Neural progenitor cell (in vitro differentiated cells): ENCODE measurements around the gene ZNF69. TPM values are rescaled to one million over a fixed set of nuclear protein-coding genes. Genes with fewer than 3 reads are reported as not detected.
"Not testable (repeated sequence)": the region's sequence is repeated elsewhere in the genome, so short reads cannot be mapped to it uniquely, and the experiment has no call there.

Experiments used
- DNase-seq: peaks from one replicate; pipeline ENCODE4 v3.0.0-alpha.2; 2016; ENCODE audit warnings: low spot score
- H2AFZ ChIP-seq: fragments of 200-600 bp; sonication (generic); replicated peaks from 2 replicates; pipeline ENCODE4 v1.6.1; 2016; ENCODE audit warnings: antibody characterized with exemption
- H3F3A ChIP-seq: fragments of 200-600 bp; sonication (generic); 2 replicates; pipeline ENCODE4 v1.6.1; 2016; ENCODE audit warnings: antibody characterized with exemption, low read depth
- H3K27ac ChIP-seq: fragments of 200-600 bp; sonication (generic); 2 replicates; pipeline ENCODE4 v1.5.1; 2016; ENCODE audit warnings: mild to moderate bottlenecking
- H3K27me3 ChIP-seq: fragments of 200-600 bp; sonication (generic); 2 replicates; pipeline ENCODE4 v1.6.1; 2016; ENCODE audit warnings: mild to moderate bottlenecking, moderate library complexity
- H3K36me3 ChIP-seq: fragments of 200-600 bp; sonication (generic); 2 replicates; pipeline ENCODE4 v1.5.1; 2016
- H3K4me1 ChIP-seq: fragments of 200-600 bp; sonication (generic); 2 replicates; pipeline ENCODE4 v1.6.1; 2016; ENCODE audit warnings: mixed run types
- H3K4me2 ChIP-seq: fragments of 200-600 bp; sonication (generic); 2 replicates; pipeline ENCODE4 v1.6.1; 2016
- H3K4me3 ChIP-seq: fragments of 200-600 bp; sonication (generic); 2 replicates; pipeline ENCODE4 v1.5.1; 2016
- H3K79me2 ChIP-seq: fragments of 200-600 bp; sonication (generic); 2 replicates; pipeline ENCODE4 v1.6.1; 2016; ENCODE audit warnings: low read depth
- H3K9ac ChIP-seq: fragments of 200-600 bp; sonication (generic); 2 replicates; pipeline ENCODE4 v1.6.1; 2016
- H3K9me3 ChIP-seq: fragments of 200-600 bp; sonication (generic); 2 replicates; pipeline ENCODE4 v1.5.1; 2016; ENCODE audit warnings: low read depth
- H4K20me1 ChIP-seq: fragments of 200-600 bp; sonication (generic); 2 replicates; pipeline ENCODE4 v1.6.1; 2016; ENCODE audit warnings: low read depth
- H3K27ac Mint-ChIP-seq: 3 replicates; pipeline ENCODE4 v1.8.0; 2021; ENCODE audit warnings: mixed read lengths
- H3K27me3 Mint-ChIP-seq: 2 replicates; pipeline ENCODE4 v1.8.0; 2022; ENCODE audit warnings: low read depth, mild to moderate bottlenecking, inconsistent platforms, moderate library complexity, mixed read lengths; ENCODE audit not compliant: insufficient read depth
- H3K36me3 Mint-ChIP-seq: 3 replicates; pipeline ENCODE4 v1.8.0; 2021; ENCODE audit warnings: mixed read lengths
- H3K4me1 Mint-ChIP-seq: 3 replicates; pipeline ENCODE4 v1.8.0; 2021; ENCODE audit warnings: mixed read lengths
- H3K4me3 Mint-ChIP-seq: 3 replicates; pipeline ENCODE4 v1.8.0; 2021; ENCODE audit warnings: mild to moderate bottlenecking, moderate library complexity, mixed read lengths
- H3K9me3 Mint-ChIP-seq: 3 replicates; pipeline ENCODE4 v1.8.0; 2020; ENCODE audit warnings: mixed read lengths
- EZH2 ChIP-seq: fragments of 200-600 bp; sonication (generic); IDR thresholded peaks from 2 replicates; pipeline ENCODE4 v1.6.1; 2017; ENCODE audit warnings: antibody characterized with exemption, mild to moderate bottlenecking, moderate library complexity
- EZH2phosphoT487 ChIP-seq: fragments of 200-600 bp; sonication (generic); IDR thresholded peaks from 2 replicates; pipeline ENCODE4 v1.6.1; 2017; ENCODE audit warnings: antibody characterized with exemption
- total RNA-seq: library from RNA; depleted of rRNA; stranded (reverse); fragments of >200 nt; gene quantifications from 2 replicates; pipeline ENCODE4 v1.2.3, GENCODE V29; 2015; ENCODE audit warnings: low replicate concordance
- TF ChIP-seq, protein P1 (sequence below): fragments of 200-600 bp; sonication (generic); IDR thresholded peaks from 2 replicates; pipeline ENCODE4 v1.5.1; 2017; ENCODE audit warnings: antibody characterized with exemption, mild to moderate bottlenecking

ZNF69 gene
- total RNA-seq, 1 donor from 2014 or later, result 73.7 TPM

DNA sequence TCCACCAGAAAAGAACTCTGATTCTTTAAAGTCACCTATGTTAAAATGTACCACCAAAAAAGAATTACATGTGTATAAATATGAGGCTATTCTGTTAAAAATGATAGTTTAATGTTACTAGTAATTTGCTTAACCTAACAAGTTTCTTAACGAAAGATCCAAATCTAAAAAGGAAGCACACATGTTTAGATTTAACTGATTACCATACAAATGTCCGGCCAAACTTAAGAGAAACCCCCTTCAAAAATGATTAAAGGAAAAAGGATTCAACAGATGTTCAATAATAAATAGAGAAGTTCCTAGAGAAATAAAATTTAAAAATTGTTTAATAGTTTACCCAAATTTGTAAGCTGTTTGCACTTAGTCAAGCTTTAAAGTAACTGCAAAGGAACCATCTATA, 5.0 kb upstream of the ZNF69 start:
- TF ChIP-seq, protein P1, sequence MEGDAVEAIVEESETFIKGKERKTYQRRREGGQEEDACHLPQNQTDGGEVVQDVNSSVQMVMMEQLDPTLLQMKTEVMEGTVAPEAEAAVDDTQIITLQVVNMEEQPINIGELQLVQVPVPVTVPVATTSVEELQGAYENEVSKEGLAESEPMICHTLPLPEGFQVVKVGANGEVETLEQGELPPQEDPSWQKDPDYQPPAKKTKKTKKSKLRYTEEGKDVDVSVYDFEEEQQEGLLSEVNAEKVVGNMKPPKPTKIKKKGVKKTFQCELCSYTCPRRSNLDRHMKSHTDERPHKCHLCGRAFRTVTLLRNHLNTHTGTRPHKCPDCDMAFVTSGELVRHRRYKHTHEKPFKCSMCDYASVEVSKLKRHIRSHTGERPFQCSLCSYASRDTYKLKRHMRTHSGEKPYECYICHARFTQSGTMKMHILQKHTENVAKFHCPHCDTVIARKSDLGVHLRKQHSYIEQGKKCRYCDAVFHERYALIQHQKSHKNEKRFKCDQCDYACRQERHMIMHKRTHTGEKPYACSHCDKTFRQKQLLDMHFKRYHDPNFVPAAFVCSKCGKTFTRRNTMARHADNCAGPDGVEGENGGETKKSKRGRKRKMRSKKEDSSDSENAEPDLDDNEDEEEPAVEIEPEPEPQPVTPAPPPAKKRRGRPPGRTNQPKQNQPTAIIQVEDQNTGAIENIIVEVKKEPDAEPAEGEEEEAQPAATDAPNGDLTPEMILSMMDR, result no peak
- TF ChIP-seq EZH2phosphoT487 (no peak), EZH2 (no peak)
- no peaks in the 10 kb centered on the region for H3F3A ChIP-seq
- H3K27ac ChIP-seq, result no peak overlapping the region
- H3K4me1 ChIP-seq, result peaks cover 4% of the 10 kb centered on the region
- no peaks in the 10 kb centered on the region for H3K79me2 ChIP-seq
- H3K4me3 ChIP-seq, result no peak overlapping the region
- H4K20me1 ChIP-seq, result no peaks in the 10 kb centered on the region
- Mint-ChIP-seq H3K9me3 (peaks cover 44% of the 10 kb centered on the region), H3K36me3 (peaks cover 2% of the 10 kb centered on the region), H3K27ac (no peak overlapping the region), H3K4me3 (no peak overlapping the region), H3K4me1 (peaks cover 7% of the 10 kb centered on the region), H3K27me3 (peaks cover 11% of the 10 kb centered on the region)
- DNase-seq, result no peak
- peaks cover 8% of the 10 kb centered on the region for H3K27me3 ChIP-seq
- no peak overlapping the region for H3K9ac ChIP-seq
- no peaks in the 10 kb centered on the region for H3K9me3 ChIP-seq
- H3K4me2 ChIP-seq, result no peak overlapping the region
- no peak overlapping the region for H2AFZ ChIP-seq
- no peaks in the 10 kb centered on the region for H3K36me3 ChIP-seq

DNA sequence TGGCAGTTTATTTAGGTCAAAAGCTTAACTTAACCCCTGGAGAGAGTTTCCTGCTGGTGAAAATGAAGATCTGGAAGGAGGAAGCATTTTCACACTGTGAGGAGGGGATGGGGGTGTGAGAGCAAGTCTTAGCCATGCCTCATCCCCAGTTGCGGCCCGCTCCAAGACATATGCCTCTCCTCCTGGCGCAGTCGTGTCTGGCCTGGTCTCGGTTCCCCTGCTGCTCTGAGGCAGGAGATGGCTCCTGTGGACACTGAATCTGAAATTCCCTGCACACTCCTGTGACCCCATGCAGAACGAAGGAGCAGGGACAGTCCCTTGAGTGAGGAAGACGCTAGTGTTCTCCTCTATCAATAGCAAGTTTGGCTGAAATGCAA, 360 bp upstream of the ZNF69 start:
- no peak overlapping the region for H3K27ac ChIP-seq
- H3K36me3 Mint-ChIP-seq, result peaks cover 37% of the 10 kb centered on the region
- no peak for DNase-seq
- H3K79me2 ChIP-seq, result peaks cover 39% of the 10 kb centered on the region
- H3K4me3 Mint-ChIP-seq, result peak overlapping the region; percentile 95
- H3F3A ChIP-seq, result peaks cover 34% of the 10 kb centered on the region
- TF ChIP-seq, protein P1, result no peak
- TF ChIP-seq EZH2, result no peak
- TF ChIP-seq EZH2phosphoT487, result no peak
- peaks cover 55% of the 10 kb centered on the region for H3K9me3 Mint-ChIP-seq
- no peaks in the 10 kb centered on the region for H3K27me3 ChIP-seq
- peak overlapping the region; percentile 45 for H2AFZ ChIP-seq
- peak overlapping the region; percentile 99 for H3K27ac Mint-ChIP-seq
- H3K36me3 ChIP-seq, result peaks cover 13% of the 10 kb centered on the region
- H3K9me3 ChIP-seq, result peaks cover 10% of the 10 kb centered on the region
- peaks cover 24% of the 10 kb centered on the region for H3K4me1 Mint-ChIP-seq
- peak overlapping the region; percentile 80 for H3K4me3 ChIP-seq
- H3K4me2 ChIP-seq, result peak overlapping the region; percentile 80
- H3K9ac ChIP-seq, result no peak overlapping the region
- peaks cover 22% of the 10 kb centered on the region for H3K4me1 ChIP-seq
- peaks cover 11% of the 10 kb centered on the region for H3K27me3 Mint-ChIP-seq
- H4K20me1 ChIP-seq, result no peaks in the 10 kb centered on the region

DNA sequence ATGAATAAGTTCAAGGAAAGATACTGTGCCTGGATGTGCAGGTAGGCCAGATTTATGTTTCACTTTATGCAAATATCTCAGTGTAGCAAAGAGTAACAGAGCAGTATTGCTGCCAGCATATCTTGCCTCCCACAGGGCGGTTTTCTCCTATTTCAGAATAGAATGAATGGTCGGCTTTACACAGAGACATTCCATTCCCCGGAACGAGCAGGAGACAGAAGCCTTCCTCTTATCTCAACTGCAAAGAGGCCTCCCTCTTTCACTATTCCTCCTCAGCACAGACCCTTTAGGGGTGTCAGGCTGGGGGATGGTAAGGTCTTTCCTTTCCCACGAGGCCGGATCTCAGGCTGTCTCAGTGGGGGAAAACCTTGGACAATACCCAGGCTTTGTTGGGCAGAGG, 2.3 kb downstream of the ZNF69 start:
- H2AFZ ChIP-seq, H3K27me3 ChIP-seq, H3K9ac ChIP-seq, H3K27me3 Mint-ChIP-seq, H4K20me1 ChIP-seq: not testable (repeated sequence)
- H3F3A ChIP-seq, result peaks cover 34% of the 10 kb centered on the region
- peaks cover 23% of the 10 kb centered on the region for H3K9me3 ChIP-seq
- H3K27ac ChIP-seq, result peak overlapping the region; percentile 87
- H3K4me1 Mint-ChIP-seq, result peaks cover 24% of the 10 kb centered on the region
- DNase-seq, result peak; percentile 87
- peak overlapping the region; percentile 80 for H3K4me2 ChIP-seq
- peak overlapping the region; percentile 83 for H3K27ac Mint-ChIP-seq
- H3K79me2 ChIP-seq, result peaks cover 66% of the 10 kb centered on the region
- H3K9me3 Mint-ChIP-seq, result peaks cover 74% of the 10 kb centered on the region
- H3K36me3 ChIP-seq, result peaks cover 32% of the 10 kb centered on the region
- peaks cover 62% of the 10 kb centered on the region for H3K36me3 Mint-ChIP-seq
- H3K4me1 ChIP-seq, result peaks cover 22% of the 10 kb centered on the region
- peak overlapping the region; percentile 75 for H3K4me3 Mint-ChIP-seq
- H3K4me3 ChIP-seq, result peak overlapping the region; percentile 80

DNA sequence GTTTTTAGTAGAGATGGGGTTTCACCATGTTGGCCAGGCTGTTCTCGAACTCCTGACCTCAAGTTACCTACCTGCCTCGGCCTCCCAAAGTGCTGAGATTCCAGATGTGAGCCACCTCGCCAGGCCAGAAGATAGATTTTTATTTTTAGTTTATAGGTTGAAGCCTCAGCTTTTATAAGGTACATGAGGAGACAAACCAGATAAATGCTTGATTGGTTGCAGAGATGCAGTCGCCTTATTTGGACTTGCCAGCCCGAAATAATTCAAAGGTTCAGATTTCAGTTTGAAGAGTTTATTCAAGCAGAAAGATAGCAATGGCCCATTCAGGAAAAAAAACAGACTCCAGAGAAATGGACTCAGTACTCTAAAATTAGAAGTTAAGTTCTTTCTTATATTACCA, 3.1 kb downstream of the ZNF69 start:
- Histone ChIP-seq H3K9ac (no peak overlapping the region), H3K27ac (peak overlapping the region; percentile 87), H3K79me2 (peaks cover 73% of the 10 kb centered on the region), H2AFZ (no peak overlapping the region), H3K4me1 (peaks cover 22% of the 10 kb centered on the region), H3F3A (peaks cover 34% of the 10 kb centered on the region), H3K9me3 (peaks cover 23% of the 10 kb centered on the region), H3K4me2 (peak overlapping the region; percentile 80), H3K36me3 (peaks cover 32% of the 10 kb centered on the region), H3K27me3 (no peaks in the 10 kb centered on the region), H4K20me1 (no peaks in the 10 kb centered on the region), H3K4me3 (peak overlapping the region; percentile 80)
- Mint-ChIP-seq H3K27me3 (peaks cover 7% of the 10 kb centered on the region), H3K4me3 (peak overlapping the region; percentile 3), H3K9me3 (peaks cover 81% of the 10 kb centered on the region), H3K4me1 (peaks cover 24% of the 10 kb centered on the region), H3K36me3 (peaks cover 69% of the 10 kb centered on the region), H3K27ac (no peak overlapping the region)
- DNase-seq, result no peak
- TF ChIP-seq, protein P1, result no peak
- TF ChIP-seq EZH2 (no peak), EZH2phosphoT487 (no peak)
